ENCODE results near the gene DTX3L.
A peak's percentile ranks its signal among the peaks of the same experiment; 100 is the strongest.

Gene DTX3L

DNA sequence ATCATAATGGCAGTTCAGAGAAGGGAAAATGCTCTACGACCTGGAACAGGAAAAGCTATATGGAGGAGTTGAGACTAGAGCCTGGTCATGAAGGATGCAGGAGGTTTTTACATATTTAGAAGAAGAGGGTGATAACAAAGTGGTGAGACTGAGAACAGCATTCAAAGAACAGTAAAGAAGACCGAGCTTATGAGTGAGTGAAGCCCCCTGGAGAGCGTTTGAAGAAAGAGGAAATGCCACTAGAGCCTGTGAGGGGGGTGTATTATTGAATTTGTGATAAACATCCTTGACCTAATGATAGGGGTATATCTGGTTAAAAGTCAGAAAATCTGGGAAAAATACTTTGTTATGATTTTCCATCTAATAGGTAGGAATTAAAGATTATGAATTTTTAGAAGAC, 4.2 kb upstream of the DTX3L start:
- Histone ChIP-seq H2BK5ac (ENCODE audit: low read depth, low read length, poor library complexity) (no peak overlapping the region), H3K27ac (ENCODE audit: low read depth, low read length) (no peak overlapping the region), H3K27me3 (ENCODE audit: insufficient read depth, low read length) (no peaks in the 10 kb centered on the region), H2AK5ac (ENCODE audit: low read length) (no peak overlapping the region), H4K8ac (ENCODE audit: low read depth, low read length) (no peak overlapping the region), H3K9me3 (ENCODE audit: insufficient read depth, low read depth, low read length) (no peaks in the 10 kb centered on the region), H3K4me2 (ENCODE audit: low read length) (no peak overlapping the region), H3K36me3 (ENCODE audit: control insufficient read depth in 1 of 2, insufficient read depth in 2 of 2, low read length in 2 of 2) (no peaks in the 10 kb centered on the region), H4K12ac (ENCODE audit: low read depth, low read length) (no peak overlapping the region), H3K9ac (ENCODE audit: low read length) (no peak overlapping the region), H3K18ac (ENCODE audit: low read length) (no peak overlapping the region), H3K79me1 (ENCODE audit: low read length) (peaks cover 8% of the 10 kb centered on the region), H3K23ac (ENCODE audit: low read length) (no peak overlapping the region), H3K79me2 (ENCODE audit: control insufficient read depth, insufficient read depth, low read length, poor library complexity) (peaks cover 5% of the 10 kb centered on the region), H2BK120ac (ENCODE audit: insufficient read depth, low read length, poor library complexity) (no peak overlapping the region), H3K4me3 (ENCODE audit: low read depth, low read length) (no peak overlapping the region), H2BK12ac (ENCODE audit: low read length) (no peak overlapping the region), H3K14ac (ENCODE audit: low read length) (no peak overlapping the region), H2AFZ (ENCODE audit: insufficient read depth, low read length, poor library complexity) (no peak overlapping the region), H4K91ac (ENCODE audit: low read depth, low read length) (no peak overlapping the region), H3K4me1 (ENCODE audit: control insufficient read depth in 1 of 2, insufficient read depth in 2 of 2, low read length in 2 of 2) (peaks cover 3 to 7% of the 10 kb centered on the region in 2 experiments), H3K4ac (ENCODE audit: low read depth, low read length) (no peak overlapping the region)
- no peak for DNase-seq
- no CpG with 5 or more reads among the region's 3 CpGs for WGBS (ENCODE audit: extremely low coverage, insufficient coverage, insufficient read length)

DNA sequence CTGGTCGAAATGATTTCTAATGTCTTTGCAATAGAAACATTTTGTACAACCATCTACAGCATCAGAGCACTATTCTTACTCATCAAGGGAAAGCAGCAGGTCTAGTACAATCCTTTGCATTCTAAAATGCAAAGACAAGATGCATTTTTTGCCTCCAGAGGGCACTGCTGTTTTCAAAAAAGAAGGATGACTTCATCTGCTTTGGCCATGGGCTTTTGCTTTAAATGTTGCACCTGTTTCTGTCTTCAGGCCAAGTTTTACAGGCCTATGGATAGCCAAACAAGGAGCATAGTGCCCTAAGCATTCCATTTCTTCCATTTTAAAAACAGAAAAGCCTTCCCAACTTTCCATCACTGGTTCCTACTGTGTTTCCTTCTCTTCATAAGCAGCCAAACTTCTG, 3.5 kb upstream of the DTX3L start:
- no peak overlapping the region for H4K8ac ChIP-seq (ENCODE audit: low read depth, low read length)

DNA sequence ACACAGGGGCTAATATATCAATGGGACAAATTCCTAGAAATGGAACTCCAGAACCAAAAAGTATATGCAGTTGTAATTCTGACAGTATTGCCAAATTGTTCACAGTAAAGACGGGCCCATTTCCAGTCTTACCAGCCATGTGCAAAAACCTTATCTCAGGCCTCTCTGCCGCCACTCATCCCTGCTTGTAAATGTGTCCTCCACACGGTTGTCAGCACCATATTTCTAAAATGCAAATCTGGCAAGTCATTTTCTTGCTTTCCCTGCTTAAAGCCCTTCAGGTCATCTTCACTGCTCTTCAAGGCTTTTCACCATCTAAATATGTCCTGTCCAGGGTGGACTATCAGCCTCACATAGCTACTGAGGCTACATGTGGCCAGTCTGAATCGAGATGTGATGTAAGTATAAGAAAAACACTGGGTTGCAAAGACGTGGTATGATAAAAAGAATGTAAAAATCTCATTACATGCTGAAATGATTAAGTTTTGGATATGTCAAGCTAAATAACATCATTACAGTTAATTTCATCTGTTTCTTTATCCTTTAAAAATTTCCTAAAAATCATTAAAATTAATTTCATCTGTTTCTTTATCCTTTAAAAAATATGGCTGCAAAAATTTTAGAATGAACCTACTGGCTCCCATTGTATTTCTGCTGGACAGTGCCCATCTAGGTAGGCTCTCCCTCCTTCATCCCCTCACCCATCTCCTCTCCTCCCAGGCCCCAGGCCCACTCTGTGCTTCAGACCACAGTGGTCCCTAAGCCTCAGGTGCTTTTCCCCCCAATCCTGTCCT, 1.0 kb upstream of the DTX3L start:
- H2AK5ac ChIP-seq (ENCODE audit: low read length) = no peak overlapping the region
- WGBS (ENCODE audit: extremely low coverage, insufficient coverage, insufficient read length) = no CpG with 5 or more reads among the region's 5 CpGs
- no peak for DNase-seq

More for the DNA sequence above, 3.5 kb upstream of the DTX3L start:
- Histone ChIP-seq H3K14ac (ENCODE audit: low read length) (no peak overlapping the region), H3K9ac (ENCODE audit: low read length) (no peak overlapping the region), H3K27ac (ENCODE audit: low read depth, low read length) (no peak overlapping the region), H3K4ac (ENCODE audit: low read depth, low read length) (no peak overlapping the region), H4K91ac (ENCODE audit: low read depth, low read length) (no peak overlapping the region), H3K18ac (ENCODE audit: low read length) (no peak overlapping the region), H2BK120ac (ENCODE audit: insufficient read depth, low read length, poor library complexity) (no peak overlapping the region), H4K12ac (ENCODE audit: low read depth, low read length) (no peak overlapping the region), H3K4me3 (ENCODE audit: low read depth, low read length) (no peak overlapping the region), H3K79me2 (ENCODE audit: control insufficient read depth, insufficient read depth, low read length, poor library complexity) (peaks cover 5% of the 10 kb centered on the region), H3K23ac (ENCODE audit: low read length) (no peak overlapping the region), H2BK12ac (ENCODE audit: low read length) (no peak overlapping the region), H3K36me3 (ENCODE audit: control insufficient read depth in 1 of 2, insufficient read depth in 2 of 2, low read length in 2 of 2) (no peaks in the 10 kb centered on the region), H3K79me1 (ENCODE audit: low read length) (peaks cover 8% of the 10 kb centered on the region), H3K4me2 (ENCODE audit: low read length) (no peak overlapping the region), H3K9me3 (ENCODE audit: insufficient read depth, low read depth, low read length) (no peaks in the 10 kb centered on the region), H3K27me3 (ENCODE audit: insufficient read depth, low read length) (no peaks in the 10 kb centered on the region), H2AK5ac (ENCODE audit: low read length) (no peak overlapping the region), H2BK5ac (ENCODE audit: low read depth, low read length, poor library complexity) (no peak overlapping the region), H2AFZ (ENCODE audit: insufficient read depth, low read length, poor library complexity) (no peak overlapping the region), H3K4me1 (ENCODE audit: control insufficient read depth in 1 of 2, insufficient read depth in 2 of 2, low read length in 2 of 2) (peaks cover 1 to 4% of the 10 kb centered on the region in 2 experiments)
- DNase-seq = peak; percentile 79 to 92
- WGBS (ENCODE audit: extremely low coverage, insufficient coverage, insufficient read length) = no CpG with 5 or more reads among the region's 1 CpG

DNA sequence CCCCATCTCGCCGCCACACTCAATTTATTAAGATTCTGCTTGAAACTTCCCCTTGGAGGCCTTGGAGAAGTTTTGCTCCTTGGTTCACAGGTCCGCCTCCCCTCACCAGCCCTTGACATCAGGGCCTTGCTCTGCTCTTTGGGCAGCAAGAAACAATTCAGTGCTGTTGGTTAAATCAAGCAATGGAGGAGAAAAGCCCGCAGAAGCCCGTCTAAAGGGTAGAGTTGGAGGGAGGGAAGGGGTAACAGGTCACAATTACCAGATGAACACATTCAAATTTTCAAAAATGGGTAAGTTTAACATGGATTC, 467 bp upstream of the DTX3L start:
- Histone ChIP-seq H4K8ac (ENCODE audit: low read depth, low read length) (peak overlapping the region; percentile 61), H3K79me1 (ENCODE audit: low read length) (peaks cover 8% of the 10 kb centered on the region), H4K91ac (ENCODE audit: low read depth, low read length) (no peak overlapping the region), H2AK5ac (ENCODE audit: low read length) (no peak overlapping the region), H3K36me3 (ENCODE audit: control insufficient read depth in 1 of 2, insufficient read depth in 2 of 2, low read length in 2 of 2) (no peaks in the 10 kb centered on the region), H3K14ac (ENCODE audit: low read length) (no peak overlapping the region), H3K4ac (ENCODE audit: low read depth, low read length) (no peak overlapping the region), H2AFZ (ENCODE audit: insufficient read depth, low read length, poor library complexity) (peak overlapping the region; percentile 45), H3K23ac (ENCODE audit: low read length) (no peak overlapping the region), H3K4me3 (ENCODE audit: low read depth, low read length) (no peak overlapping the region), H3K9me3 (ENCODE audit: insufficient read depth, low read depth, low read length) (no peaks in the 10 kb centered on the region), H3K27me3 (ENCODE audit: insufficient read depth, low read length) (no peaks in the 10 kb centered on the region), H3K9ac (ENCODE audit: low read length) (no peak overlapping the region), H2BK12ac (ENCODE audit: low read length) (peak overlapping the region; percentile 82), H3K18ac (ENCODE audit: low read length) (no peak overlapping the region), H3K4me2 (ENCODE audit: low read length) (no peak overlapping the region), H4K12ac (ENCODE audit: low read depth, low read length) (no peak overlapping the region), H2BK120ac (ENCODE audit: insufficient read depth, low read length, poor library complexity) (peak overlapping the region; percentile 6), H3K79me2 (ENCODE audit: control insufficient read depth, insufficient read depth, low read length, poor library complexity) (peaks cover 5% of the 10 kb centered on the region), H3K27ac (ENCODE audit: low read depth, low read length) (no peak overlapping the region), H3K4me1 (ENCODE audit: control insufficient read depth in 1 of 2, insufficient read depth in 2 of 2, low read length in 2 of 2) (peaks cover 0 to 3% of the 10 kb centered on the region in 2 experiments), H2BK5ac (ENCODE audit: low read depth, low read length, poor library complexity) (no peak overlapping the region)
- no CpG with 5 or more reads among the region's 5 CpGs for WGBS (ENCODE audit: extremely low coverage, insufficient coverage, insufficient read length)
- peak in 1 of 2 donors; percentile 24 for DNase-seq

More for the DNA sequence above, 1.0 kb upstream of the DTX3L start:
- no peak overlapping the region for H3K14ac ChIP-seq (ENCODE audit: low read length)
- H3K23ac ChIP-seq (ENCODE audit: low read length) = no peak overlapping the region
- no peak overlapping the region for H3K18ac ChIP-seq (ENCODE audit: low read length)
- H4K8ac ChIP-seq (ENCODE audit: low read depth, low read length) = peak overlapping the region; percentile 61
- H4K12ac ChIP-seq (ENCODE audit: low read depth, low read length) = no peak overlapping the region
- peaks cover 0 to 3% of the 10 kb centered on the region in 2 experiments for H3K4me1 ChIP-seq (ENCODE audit: control insufficient read depth in 1 of 2, insufficient read depth in 2 of 2, low read length in 2 of 2)
- no peaks in the 10 kb centered on the region for H3K27me3 ChIP-seq (ENCODE audit: insufficient read depth, low read length)
- peak overlapping the region; percentile 6 for H2BK120ac ChIP-seq (ENCODE audit: insufficient read depth, low read length, poor library complexity)
- H4K91ac ChIP-seq (ENCODE audit: low read depth, low read length) = no peak overlapping the region
- peak overlapping the region; percentile 45 for H2AFZ ChIP-seq (ENCODE audit: insufficient read depth, low read length, poor library complexity)
- H2BK5ac ChIP-seq (ENCODE audit: low read depth, low read length, poor library complexity) = no peak overlapping the region
- H3K4me2 ChIP-seq (ENCODE audit: low read length) = no peak overlapping the region
- H3K4ac ChIP-seq (ENCODE audit: low read depth, low read length) = no peak overlapping the region
- H3K36me3 ChIP-seq (ENCODE audit: control insufficient read depth in 1 of 2, insufficient read depth in 2 of 2, low read length in 2 of 2) = no peaks in the 10 kb centered on the region
- peaks cover 8% of the 10 kb centered on the region for H3K79me1 ChIP-seq (ENCODE audit: low read length)
- peaks cover 5% of the 10 kb centered on the region for H3K79me2 ChIP-seq (ENCODE audit: control insufficient read depth, insufficient read depth, low read length, poor library complexity)
- no peaks in the 10 kb centered on the region for H3K9me3 ChIP-seq (ENCODE audit: insufficient read depth, low read depth, low read length)
- no peak overlapping the region for H3K27ac ChIP-seq (ENCODE audit: low read depth, low read length)
- H3K4me3 ChIP-seq (ENCODE audit: low read depth, low read length) = no peak overlapping the region
- peak overlapping the region; percentile 82 for H2BK12ac ChIP-seq (ENCODE audit: low read length)
- H3K9ac ChIP-seq (ENCODE audit: low read length) = no peak overlapping the region

Data from trophoblast cell (in vitro differentiated cells and primary cell).